H1 (cell line): ENCODE data around the gene SLC38A1.

Source experiments
- GABPA ChIP-seq: IDR thresholded peaks from 2 replicates; pipeline ENCODE4 v1.6.1; 2011; ENCODE audit warnings: mild to moderate bottlenecking, low read length, moderate library complexity, borderline replicate concordance; ENCODE audit not compliant: insufficient read depth
- MAFK ChIP-seq: IDR thresholded peaks from 2 replicates; pipeline ENCODE4 v1.6.1; 2012; ENCODE audit warnings: low read depth, mild to moderate bottlenecking, improper control_type of control experiment, low read length
- PHF8 ChIP-seq: fragments of 200-600 bp; sonication (generic); conservative IDR thresholded peaks from 2 replicates; pipeline ENCODE4 v1.7.1; 2012; ENCODE audit warnings: low read depth, mild to moderate bottlenecking, inconsistent platforms, low read length, moderate library complexity
- POLR2A ChIP-seq, 2 experiments: IDR thresholded peaks; 1 replicate in 1 of 2; 2 replicates in 1 of 2; pipeline ENCODE4 v1.6.1; 2011; ENCODE audit warnings: low read depth in 2 of 2, low read length in 2 of 2, mild to moderate bottlenecking in 2 of 2; ENCODE audit errors: control extremely low read depth in 1 of 2
- POLR2AphosphoS5 ChIP-seq: IDR thresholded peaks from 2 replicates; pipeline ENCODE4 v1.6.1; 2011; ENCODE audit warnings: low read depth, low read length
- RNF2 ChIP-seq: fragments of 200-900, 300-1000 bp; sonication (generic); IDR thresholded peaks from 2 replicates; pipeline ENCODE4 v1.7.1; 2016; ENCODE audit warnings: borderline replicate concordance, low read depth, mild to moderate bottlenecking, antibody characterized with exemption, low read length; ENCODE audit not compliant: poor library complexity, severe bottlenecking; ENCODE audit errors: missing control alignments
- RXRA ChIP-seq: IDR thresholded peaks from 2 replicates; pipeline ENCODE4 v1.6.1; 2011; ENCODE audit warnings: low read depth, mild to moderate bottlenecking, low read length, moderate library complexity; ENCODE audit not compliant: insufficient read depth
- SRF ChIP-seq: IDR thresholded peaks from 2 replicates; pipeline ENCODE4 v1.6.1; 2011; ENCODE audit warnings: mild to moderate bottlenecking, low read depth, low read length, moderate library complexity
- SUZ12 ChIP-seq: fragments of 200-600 bp; sonication (generic); IDR thresholded peaks from 2 replicates; pipeline ENCODE4 v1.6.1; 2012; ENCODE audit warnings: mild to moderate bottlenecking, inconsistent platforms, low read length, moderate library complexity, mixed read lengths
- TAF1 ChIP-seq: IDR thresholded peaks from 2 replicates; pipeline ENCODE4 v1.6.1; 2011; ENCODE audit warnings: mild to moderate bottlenecking, low read depth, low read length
- TAF7 ChIP-seq: optimal IDR thresholded peaks from 2 replicates; pipeline ENCODE3; 2011; ENCODE audit warnings: low read depth, mild to moderate bottlenecking, inconsistent platforms, low read length, moderate library complexity, borderline replicate concordance
- TF ChIP-seq, protein P1 (sequence below), 3 experiments: IDR thresholded peaks; 1 replicate in 2 of 3; 2 replicates in 1 of 3; pipeline versions ENCODE4 v1.5.1 to v1.6.1; 2011; ENCODE audit warnings: low read length in 3 of 3, mild to moderate bottlenecking in 3 of 3, inconsistent platforms in 2 of 3, low read depth in 1 of 3, moderate library complexity in 1 of 3; ENCODE audit not compliant: insufficient read depth in 1 of 3; ENCODE audit errors: control extremely low read depth in 1 of 3
- TF ChIP-seq, protein P2 (sequence below): IDR thresholded peaks from 2 replicates; pipeline ENCODE4 v1.6.1; 2011; ENCODE audit warnings: low read length, improper control_type of control experiment

DNA sequence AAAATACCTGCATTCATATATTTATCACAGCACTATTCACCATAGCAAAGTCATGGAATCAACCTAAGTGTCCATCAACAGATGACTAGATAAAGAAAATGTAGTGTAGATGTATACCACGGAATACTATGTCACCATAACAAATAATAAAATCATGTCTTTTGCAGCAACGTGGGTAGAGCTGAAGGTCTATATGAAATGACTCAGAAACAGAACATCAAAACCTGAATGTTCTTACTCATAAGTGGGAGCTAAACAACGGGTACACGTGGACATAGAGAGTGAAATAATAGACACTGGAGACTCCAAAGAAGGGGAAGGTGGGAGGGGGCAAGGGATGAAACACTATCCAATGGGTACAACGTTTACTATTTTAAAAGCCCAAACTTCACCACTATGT lies 37.9 kb downstream of the SLC38A1 start:
- no peak for TF ChIP-seq POLR2A (IDR thresholded peaks at IDR 0.05; ENCODE audit: control extremely low read depth in 1 of 2, low read depth in 2 of 2, low read length in 2 of 2)
- TF ChIP-seq SUZ12, result no peak
- TF ChIP-seq, protein P1, sequence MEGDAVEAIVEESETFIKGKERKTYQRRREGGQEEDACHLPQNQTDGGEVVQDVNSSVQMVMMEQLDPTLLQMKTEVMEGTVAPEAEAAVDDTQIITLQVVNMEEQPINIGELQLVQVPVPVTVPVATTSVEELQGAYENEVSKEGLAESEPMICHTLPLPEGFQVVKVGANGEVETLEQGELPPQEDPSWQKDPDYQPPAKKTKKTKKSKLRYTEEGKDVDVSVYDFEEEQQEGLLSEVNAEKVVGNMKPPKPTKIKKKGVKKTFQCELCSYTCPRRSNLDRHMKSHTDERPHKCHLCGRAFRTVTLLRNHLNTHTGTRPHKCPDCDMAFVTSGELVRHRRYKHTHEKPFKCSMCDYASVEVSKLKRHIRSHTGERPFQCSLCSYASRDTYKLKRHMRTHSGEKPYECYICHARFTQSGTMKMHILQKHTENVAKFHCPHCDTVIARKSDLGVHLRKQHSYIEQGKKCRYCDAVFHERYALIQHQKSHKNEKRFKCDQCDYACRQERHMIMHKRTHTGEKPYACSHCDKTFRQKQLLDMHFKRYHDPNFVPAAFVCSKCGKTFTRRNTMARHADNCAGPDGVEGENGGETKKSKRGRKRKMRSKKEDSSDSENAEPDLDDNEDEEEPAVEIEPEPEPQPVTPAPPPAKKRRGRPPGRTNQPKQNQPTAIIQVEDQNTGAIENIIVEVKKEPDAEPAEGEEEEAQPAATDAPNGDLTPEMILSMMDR (IDR thresholded peaks at IDR 0.05; ENCODE audit: control extremely low read depth in 1 of 3, insufficient read depth in 1 of 3, low read depth in 1 of 3, low read length in 3 of 3), result no peak
- TF ChIP-seq RXRA, result no peak
- no peak for TF ChIP-seq GABPA
- TF ChIP-seq POLR2AphosphoS5, result no peak
- no peak for TF ChIP-seq TAF7
- no peak for TF ChIP-seq SRF
- no peak for TF ChIP-seq RNF2
- no peak for TF ChIP-seq MAFK
- TF ChIP-seq, protein P2, sequence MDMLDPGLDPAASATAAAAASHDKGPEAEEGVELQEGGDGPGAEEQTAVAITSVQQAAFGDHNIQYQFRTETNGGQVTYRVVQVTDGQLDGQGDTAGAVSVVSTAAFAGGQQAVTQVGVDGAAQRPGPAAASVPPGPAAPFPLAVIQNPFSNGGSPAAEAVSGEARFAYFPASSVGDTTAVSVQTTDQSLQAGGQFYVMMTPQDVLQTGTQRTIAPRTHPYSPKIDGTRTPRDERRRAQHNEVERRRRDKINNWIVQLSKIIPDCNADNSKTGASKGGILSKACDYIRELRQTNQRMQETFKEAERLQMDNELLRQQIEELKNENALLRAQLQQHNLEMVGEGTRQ, result no peak
- TF ChIP-seq PHF8, result no peak
- no peak for TF ChIP-seq TAF1
